Sigmoid colon (tissue), 4 donors: ENCODE measurements around the gene ZNF722.

Experiments used
- CTCF ChIP-seq, 4 experiments: fragments of 450-650 bp in 3 of 4; fragments of 200-600 bp in 1 of 4; IDR thresholded peaks; one replicate each; pipeline ENCODE4 v1.5.1; 2016 to 2019; ENCODE audit warnings: antibody characterized with exemption in 4 of 4, mild to moderate bottlenecking in 3 of 4, moderate library complexity in 2 of 4
- EP300 ChIP-seq, 4 donors: sonication (generic); formaldehyde crosslinking; IDR thresholded peaks; one replicate each; pipeline ENCODE4 v1.6.1; 2017; ENCODE audit warnings: antibody characterized with exemption in 4 of 4
- POLR2A ChIP-seq, 2 donors: fragments of 450-650 bp; IDR thresholded peaks; one replicate each; pipeline ENCODE4 v1.6.1; 2016; ENCODE audit warnings: antibody characterized with exemption in 2 of 2, mild to moderate bottlenecking in 2 of 2, moderate library complexity in 2 of 2
- POLR2AphosphoS5 ChIP-seq, 4 donors: sonication (generic); formaldehyde crosslinking; IDR thresholded peaks; one replicate each; pipeline ENCODE4 v1.6.1; 2017; ENCODE audit warnings: antibody characterized with exemption in 4 of 4

GRCh38 chr7:63953181-63953580, 45.5 kb upstream of the ZNF722 start:
- TF ChIP-seq CTCF (IDR thresholded peaks at IDR 0.05) (no peak), POLR2AphosphoS5 (IDR thresholded peaks at IDR 0.05) (no peak), EP300 (IDR thresholded peaks at IDR 0.05) (no peak), POLR2A (IDR thresholded peaks at IDR 0.05) (no peak)
